ENCODE results near the gene METTL16.

- TF ChIP-seq CTCF (IDR thresholded peaks at IDR 0.05; ENCODE audit: low read length) (no peak), EZH2 (IDR thresholded peaks at IDR 0.05; ENCODE audit: borderline replicate concordance, low read length) (no peak)
Measured at GRCh38 chr17:2452216-2452750, 59.4 kb downstream of the METTL16 start.

Measured in OCI-LY1 (cell line).